ENCODE results near the gene ZBTB7C.

DNA sequence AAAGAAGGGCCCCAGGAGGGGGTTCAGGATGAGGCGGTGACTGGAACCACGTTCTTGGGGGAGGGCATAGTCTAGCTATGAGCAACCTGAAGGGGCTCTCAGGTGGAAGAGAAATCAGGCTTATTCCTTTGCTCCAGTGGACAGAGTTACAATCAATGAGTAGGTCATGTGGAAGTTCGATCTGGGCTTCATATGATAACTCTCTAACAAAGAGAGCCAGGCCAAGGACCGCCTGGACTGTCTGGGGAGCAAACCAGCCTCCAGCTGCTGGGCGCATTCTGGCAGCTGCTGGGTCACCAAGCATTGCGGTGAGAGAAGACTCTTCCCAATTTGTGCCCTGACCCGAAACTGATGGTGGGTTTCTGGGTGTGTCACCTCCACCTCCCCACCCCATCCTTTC is 298.4 kb downstream of the ZBTB7C start:
- TF ChIP-seq POLR2A (IDR thresholded peaks at IDR 0.05) = no peak
- TF ChIP-seq POLR2AphosphoS5 (IDR thresholded peaks at IDR 0.05) = no peak
